Vagina (tissue), 2 donors: ENCODE results near the gene C5orf46. TPM values are rescaled to one million over a fixed set of nuclear protein-coding genes. Genes with fewer than 3 reads are reported as not detected.

Experiments
- DNase-seq, 2 donors: peaks; one replicate each; pipeline ENCODE4 v3.0.0-alpha.2; 2017; ENCODE audit errors: extremely low spot score in 2 of 2
- H3K27ac ChIP-seq: fragments of 200-600 bp; sonication (generic); one replicate; pipeline ENCODE4 v1.5.1; 2019
- H3K27me3 ChIP-seq: fragments of 200-600 bp; sonication (generic); one replicate; pipeline ENCODE4 v1.5.1; 2019
- H3K36me3 ChIP-seq, 2 donors: fragments of 200-600 bp; sonication (generic); one replicate each; pipeline ENCODE4 v1.5.1; 2017 to 2019
- H3K4me1 ChIP-seq: fragments of 200-600 bp; sonication (generic); one replicate; pipeline ENCODE4 v1.5.1; 2019
- H3K4me3 ChIP-seq, 2 donors: fragments of 200-600 bp; sonication (generic); 1 replicate in 1 of 2; 2 replicates in 1 of 2; pipeline ENCODE4 v1.5.1; 2016 to 2019
- H3K9me3 ChIP-seq: fragments of 200-600 bp; sonication (generic); one replicate; pipeline ENCODE4 v1.5.1; 2019
- POLR2A ChIP-seq, 2 donors: fragments of 450-650 bp; IDR thresholded peaks; one replicate each; pipeline ENCODE4 v1.6.1; 2017; ENCODE audit warnings: antibody characterized with exemption in 2 of 2, mild to moderate bottlenecking in 2 of 2, moderate library complexity in 2 of 2
- POLR2AphosphoS5 ChIP-seq, 2 donors: sonication (generic); formaldehyde crosslinking; IDR thresholded peaks; one replicate each; pipeline ENCODE4 v1.9.0; 2017; ENCODE audit warnings: antibody characterized with exemption in 2 of 2, mild to moderate bottlenecking in 2 of 2, low read depth in 1 of 2; ENCODE audit not compliant: insufficient read depth in 1 of 2
- intact Hi-C: fragments of 100-400 bp; cut with DNase I; formaldehyde crosslinking; loops from one replicate; pipeline ENCODE4 v1.15.1; 2023
- total RNA-seq: library from RNA; depleted of rRNA; stranded (reverse); fragments of >200 nt; gene quantifications from one replicate; pipeline ENCODE4 v1.2.3, GENCODE V29; 2016
- TF ChIP-seq, protein P1 (sequence below), 3 experiments: fragments of 450-650 bp in 2 of 3; fragments of 200-600 bp in 1 of 3; sonication (generic) in 1 of 3; IDR thresholded peaks; one replicate each; pipeline ENCODE4 v1.5.1; 2017 to 2019; ENCODE audit warnings: antibody characterized with exemption in 3 of 3, mild to moderate bottlenecking in 2 of 3, moderate library complexity in 2 of 3

Gene C5orf46
- total RNA-seq, 1 donor from 2014 or later = not detected

DNA sequence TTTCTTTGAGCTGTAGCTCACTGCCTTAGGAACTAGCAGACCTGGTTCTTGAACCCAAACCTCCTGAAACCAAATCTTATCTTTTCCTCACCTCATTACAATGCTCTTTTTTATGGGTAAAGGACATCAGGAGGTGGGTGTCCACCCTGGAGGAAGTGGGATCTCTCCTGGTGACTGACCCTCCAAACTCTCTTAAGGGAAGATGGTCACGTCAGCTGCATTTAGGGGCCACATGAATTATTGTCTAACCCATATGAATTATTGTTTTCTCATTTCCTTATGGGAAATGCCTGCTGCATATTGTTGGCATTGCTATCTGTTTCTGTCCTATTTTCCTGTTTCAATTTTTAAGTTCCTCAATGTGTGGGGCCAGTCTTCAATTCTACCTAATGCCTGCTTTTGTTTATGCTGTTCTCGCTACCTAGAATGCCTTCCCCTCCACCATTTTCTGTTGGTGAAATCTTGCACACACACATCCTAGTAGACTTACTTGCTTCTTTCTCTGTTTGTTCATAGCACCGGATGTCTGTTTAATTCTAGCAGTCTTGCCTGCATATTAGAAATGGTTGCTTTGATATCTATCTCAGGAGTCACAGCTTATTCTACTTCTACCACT is 52.9 kb downstream of the C5orf46 start:
- intact Hi-C loops = no loop called here
- no peak for DNase-seq
- Histone ChIP-seq H3K4me1 (no peaks in the 10 kb centered on the region), H3K9me3 (no peaks in the 10 kb centered on the region), H3K36me3 (no peaks in the 10 kb centered on the region), H3K27ac (no peak overlapping the region), H3K4me3 (no peak overlapping the region), H3K27me3 (no peaks in the 10 kb centered on the region)
- no peak for TF ChIP-seq POLR2AphosphoS5 (IDR thresholded peaks at IDR 0.05; ENCODE audit: insufficient read depth in 1 of 2, low read depth in 1 of 2)
- TF ChIP-seq POLR2A (IDR thresholded peaks at IDR 0.05) = no peak
- TF ChIP-seq, protein P1, sequence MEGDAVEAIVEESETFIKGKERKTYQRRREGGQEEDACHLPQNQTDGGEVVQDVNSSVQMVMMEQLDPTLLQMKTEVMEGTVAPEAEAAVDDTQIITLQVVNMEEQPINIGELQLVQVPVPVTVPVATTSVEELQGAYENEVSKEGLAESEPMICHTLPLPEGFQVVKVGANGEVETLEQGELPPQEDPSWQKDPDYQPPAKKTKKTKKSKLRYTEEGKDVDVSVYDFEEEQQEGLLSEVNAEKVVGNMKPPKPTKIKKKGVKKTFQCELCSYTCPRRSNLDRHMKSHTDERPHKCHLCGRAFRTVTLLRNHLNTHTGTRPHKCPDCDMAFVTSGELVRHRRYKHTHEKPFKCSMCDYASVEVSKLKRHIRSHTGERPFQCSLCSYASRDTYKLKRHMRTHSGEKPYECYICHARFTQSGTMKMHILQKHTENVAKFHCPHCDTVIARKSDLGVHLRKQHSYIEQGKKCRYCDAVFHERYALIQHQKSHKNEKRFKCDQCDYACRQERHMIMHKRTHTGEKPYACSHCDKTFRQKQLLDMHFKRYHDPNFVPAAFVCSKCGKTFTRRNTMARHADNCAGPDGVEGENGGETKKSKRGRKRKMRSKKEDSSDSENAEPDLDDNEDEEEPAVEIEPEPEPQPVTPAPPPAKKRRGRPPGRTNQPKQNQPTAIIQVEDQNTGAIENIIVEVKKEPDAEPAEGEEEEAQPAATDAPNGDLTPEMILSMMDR (IDR thresholded peaks at IDR 0.05) = no peak

DNA sequence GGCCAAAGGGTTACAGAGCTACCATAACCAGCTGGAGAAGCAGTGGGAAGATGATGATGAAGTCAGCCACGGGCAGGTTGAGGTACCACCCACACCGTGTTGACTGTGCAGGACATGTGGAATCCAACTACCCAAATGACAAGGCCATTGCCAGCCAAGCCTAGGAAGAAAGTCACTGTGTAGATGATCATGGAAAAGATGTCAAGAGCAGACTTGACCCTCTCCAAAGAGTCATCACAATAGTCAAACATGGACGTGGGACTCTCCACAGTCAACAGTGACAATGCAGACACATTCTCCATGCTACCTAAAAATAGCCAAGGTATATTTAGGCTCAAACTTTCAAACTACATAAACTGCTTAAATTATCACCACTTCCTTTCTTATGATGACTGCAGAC is 54.0 kb downstream of the C5orf46 start:
- TF ChIP-seq POLR2AphosphoS5 (IDR thresholded peaks at IDR 0.05; ENCODE audit: insufficient read depth in 1 of 2, low read depth in 1 of 2) = no peak
- TF ChIP-seq, protein P1 (IDR thresholded peaks at IDR 0.05) = no peak
- TF ChIP-seq POLR2A (IDR thresholded peaks at IDR 0.05) = no peak
- no peak overlapping the region for H3K27ac ChIP-seq
- H3K27me3 ChIP-seq = no peaks in the 10 kb centered on the region
- intact Hi-C loops = no loop called here
- no peaks in the 10 kb centered on the region for H3K4me1 ChIP-seq
- DNase-seq = no peak
- no peak overlapping the region for H3K4me3 ChIP-seq
- no peaks in the 10 kb centered on the region for H3K9me3 ChIP-seq
- no peaks in the 10 kb centered on the region for H3K36me3 ChIP-seq

DNA sequence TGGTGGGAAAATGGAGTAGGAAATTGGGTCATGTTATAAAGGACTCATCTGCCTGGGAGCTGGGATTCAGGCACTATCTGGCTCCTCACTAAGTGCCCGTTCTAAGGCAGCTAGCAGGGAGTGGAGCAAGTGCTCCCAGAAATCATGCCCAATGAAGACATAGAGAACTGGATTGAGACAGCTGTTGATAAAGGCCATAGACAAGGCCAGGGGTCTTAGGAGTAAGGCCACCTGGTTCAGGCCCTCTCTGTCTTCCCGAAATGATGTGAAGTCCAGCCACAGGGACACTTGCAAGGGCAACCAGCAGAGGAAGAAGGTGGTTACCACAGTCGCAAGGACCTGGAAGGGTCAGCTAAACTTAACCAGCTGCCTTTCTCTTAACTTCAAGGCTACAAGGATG is 54.8 kb downstream of the C5orf46 start:
- H3K36me3 ChIP-seq = no peaks in the 10 kb centered on the region
- H3K4me1 ChIP-seq = no peaks in the 10 kb centered on the region
- no peak overlapping the region for H3K27ac ChIP-seq
- no peaks in the 10 kb centered on the region for H3K27me3 ChIP-seq
- intact Hi-C loops = no loop called here
- TF ChIP-seq POLR2A (IDR thresholded peaks at IDR 0.05) = no peak
- no peak for TF ChIP-seq POLR2AphosphoS5 (IDR thresholded peaks at IDR 0.05; ENCODE audit: insufficient read depth in 1 of 2, low read depth in 1 of 2)
- TF ChIP-seq, protein P1 (IDR thresholded peaks at IDR 0.05) = no peak
- no peaks in the 10 kb centered on the region for H3K9me3 ChIP-seq
- no peak overlapping the region for H3K4me3 ChIP-seq
- DNase-seq = no peak

DNA sequence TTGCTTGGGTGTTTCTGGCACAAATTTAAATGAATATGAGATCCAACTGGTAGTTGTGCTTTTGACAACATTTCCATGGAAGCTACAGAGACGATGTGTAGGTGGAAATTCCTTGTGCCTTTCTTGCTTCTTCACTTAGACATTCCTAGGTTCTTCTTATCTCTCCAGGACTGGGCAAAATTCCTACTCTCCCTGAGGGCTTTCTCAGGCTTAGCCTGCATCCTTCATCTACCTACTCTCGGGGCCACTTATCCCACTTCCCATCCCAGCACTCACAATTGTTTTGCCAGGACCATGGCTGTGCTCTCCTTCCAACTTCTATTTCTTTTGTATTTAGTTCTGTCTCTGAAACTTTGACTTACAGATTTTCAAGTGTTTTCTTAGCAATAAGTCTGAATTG is 57.1 kb downstream of the C5orf46 start:
- H3K27me3 ChIP-seq = no peaks in the 10 kb centered on the region
- no peaks in the 10 kb centered on the region for H3K9me3 ChIP-seq
- DNase-seq = no peak
- TF ChIP-seq POLR2AphosphoS5 (IDR thresholded peaks at IDR 0.05; ENCODE audit: insufficient read depth in 1 of 2, low read depth in 1 of 2) (no peak), POLR2A (IDR thresholded peaks at IDR 0.05) (no peak)
- TF ChIP-seq, protein P1 (IDR thresholded peaks at IDR 0.05) = no peak
- no peaks in the 10 kb centered on the region for H3K4me1 ChIP-seq
- intact Hi-C loops = no loop called here
- H3K4me3 ChIP-seq = no peak overlapping the region
- H3K36me3 ChIP-seq = no peaks in the 10 kb centered on the region
- H3K27ac ChIP-seq = no peak overlapping the region

DNA sequence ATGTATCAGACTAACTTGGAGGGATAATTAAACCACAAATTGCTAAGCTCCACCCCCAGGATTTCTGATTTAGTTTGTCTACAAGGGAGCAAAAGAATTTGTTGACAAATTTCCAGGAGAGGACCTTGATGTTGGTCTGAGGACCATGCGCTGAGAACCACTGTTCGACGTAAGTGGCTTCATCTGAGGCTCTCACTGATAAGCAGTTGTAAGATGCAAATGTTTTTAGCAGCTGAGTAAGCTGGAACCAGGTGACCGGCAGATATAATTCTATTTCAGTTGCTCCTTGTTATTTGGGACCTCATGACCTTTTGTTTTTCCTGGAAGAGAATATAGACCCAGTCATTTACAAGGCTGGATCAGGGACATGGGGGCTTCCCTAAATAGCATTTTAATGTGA is 60.7 kb downstream of the C5orf46 start:
- H3K4me1 ChIP-seq = no peaks in the 10 kb centered on the region
- intact Hi-C loops = no loop called here
- H3K27ac ChIP-seq = no peak overlapping the region
- H3K9me3 ChIP-seq = no peaks in the 10 kb centered on the region
- no peaks in the 10 kb centered on the region for H3K36me3 ChIP-seq
- H3K4me3 ChIP-seq = no peak overlapping the region
- no peak for DNase-seq
- no peaks in the 10 kb centered on the region for H3K27me3 ChIP-seq
- TF ChIP-seq POLR2A (IDR thresholded peaks at IDR 0.05) (no peak), POLR2AphosphoS5 (IDR thresholded peaks at IDR 0.05; ENCODE audit: insufficient read depth in 1 of 2, low read depth in 1 of 2) (no peak)
- TF ChIP-seq, protein P1 (IDR thresholded peaks at IDR 0.05) = no peak
